Measurements from ENCODE around the gene AGXT. TPM values are rescaled to one million over a fixed set of nuclear protein-coding genes. Genes with fewer than 3 reads are reported as not detected.
A peak's percentile ranks its signal among the peaks of the same experiment; 100 is the strongest.

AGXT gene
- total RNA-seq, 3 donors from 2014 or later: under 0.01 TPM; not detected in 2

- H3K4me1 ChIP-seq: peaks cover 0 to 5% of the 10 kb centered on the region in 2 donors
- no peak overlapping the region for H3K4me3 ChIP-seq
- H3K36me3 ChIP-seq: no peaks in the 10 kb centered on the region
- H3K27ac ChIP-seq: no peak overlapping the region
- peak; percentile 11 to 45 for DNase-seq (ENCODE audit: low spot score in 2 of 2)
- H3K9me3 ChIP-seq: no peaks in the 10 kb centered on the region
- intact Hi-C loops (cut with DNase I; ENCODE audit: low total_unique reads): loop anchor here (10.0 kb wide), 1 partner anchor 75 kb away; the partner anchor contains the start of gene SNED1
- TF ChIP-seq CTCF (IDR thresholded peaks at IDR 0.05) (no peak), POLR2AphosphoS5 (IDR thresholded peaks at IDR 0.05) (no peak), POLR2A (IDR thresholded peaks at IDR 0.05) (no peak)
- H3K27me3 ChIP-seq: peaks cover 0 to 5% of the 10 kb centered on the region in 2 donors
Measured at GRCh38 chr2:240919786-240920782, 51.5 kb downstream of the AGXT start.

- no peaks in the 10 kb centered on the region for H3K36me3 ChIP-seq
- TF ChIP-seq POLR2A (IDR thresholded peaks at IDR 0.05) (no peak), POLR2AphosphoS5 (IDR thresholded peaks at IDR 0.05) (no peak), CTCF (IDR thresholded peaks at IDR 0.05) (no peak)
- DNase-seq (ENCODE audit: low spot score in 2 of 2): peak in 1 of 2 donors; percentile 38
- H3K27ac ChIP-seq: peak overlapping the region; percentile 25 to 59
- H3K27me3 ChIP-seq: peaks cover 0 to 2% of the 10 kb centered on the region in 2 donors
- no peak overlapping the region for H3K4me3 ChIP-seq
- H3K4me1 ChIP-seq: peaks cover 0 to 5% of the 10 kb centered on the region in 2 donors
- no peaks in the 10 kb centered on the region for H3K9me3 ChIP-seq
- intact Hi-C loops (cut with DNase I; ENCODE audit: low total_unique reads): no loop called here
Measured at GRCh38 chr2:240920783-240921231, 52.2 kb downstream of the AGXT start.

GRCh38 chr2:240921311-240921994 lies 52.8 kb downstream of the AGXT start:
- no peaks in the 10 kb centered on the region for H3K27me3 ChIP-seq
- intact Hi-C loops (cut with DNase I; ENCODE audit: low total_unique reads): no loop called here
- no peaks in the 10 kb centered on the region for H3K9me3 ChIP-seq
- no peaks in the 10 kb centered on the region for H3K36me3 ChIP-seq
- peak overlapping the region; percentile 25 to 59 for H3K27ac ChIP-seq
- DNase-seq (ENCODE audit: low spot score in 2 of 2): peak; percentile 12 to 55
- TF ChIP-seq POLR2A (IDR thresholded peaks at IDR 0.05): no peak
- TF ChIP-seq CTCF (IDR thresholded peaks at IDR 0.05): no peak
- no peak for TF ChIP-seq POLR2AphosphoS5 (IDR thresholded peaks at IDR 0.05)
- peaks cover 0 to 5% of the 10 kb centered on the region in 2 donors for H3K4me1 ChIP-seq
- no peak overlapping the region for H3K4me3 ChIP-seq

GRCh38 chr2:240921995-240922244 lies 53.3 kb downstream of the AGXT start:
- TF ChIP-seq POLR2A (IDR thresholded peaks at IDR 0.05) (no peak), CTCF (IDR thresholded peaks at IDR 0.05) (no peak), POLR2AphosphoS5 (IDR thresholded peaks at IDR 0.05) (no peak)
- Histone ChIP-seq H3K36me3 (no peaks in the 10 kb centered on the region), H3K27ac (no peak overlapping the region), H3K4me3 (no peak overlapping the region), H3K9me3 (no peaks in the 10 kb centered on the region), H3K27me3 (no peaks in the 10 kb centered on the region), H3K4me1 (peaks cover 0 to under 1% of the 10 kb centered on the region in 2 donors)
- intact Hi-C loops (cut with DNase I; ENCODE audit: low total_unique reads): no loop called here
- peak in 1 of 2 donors; percentile 15 for DNase-seq (ENCODE audit: low spot score in 2 of 2)
